Measurements from ENCODE around the gene FERMT3. TPM values are rescaled to one million over a fixed set of nuclear protein-coding genes. Genes with fewer than 3 reads are reported as not detected.

Gene FERMT3
- total and polyA plus RNA-seq, 2 of the 13 experiments (the other 11 are each of a cell fraction or from before 2014, with no cell fraction given), result 0.29 TPM; not detected in 1

DNA sequence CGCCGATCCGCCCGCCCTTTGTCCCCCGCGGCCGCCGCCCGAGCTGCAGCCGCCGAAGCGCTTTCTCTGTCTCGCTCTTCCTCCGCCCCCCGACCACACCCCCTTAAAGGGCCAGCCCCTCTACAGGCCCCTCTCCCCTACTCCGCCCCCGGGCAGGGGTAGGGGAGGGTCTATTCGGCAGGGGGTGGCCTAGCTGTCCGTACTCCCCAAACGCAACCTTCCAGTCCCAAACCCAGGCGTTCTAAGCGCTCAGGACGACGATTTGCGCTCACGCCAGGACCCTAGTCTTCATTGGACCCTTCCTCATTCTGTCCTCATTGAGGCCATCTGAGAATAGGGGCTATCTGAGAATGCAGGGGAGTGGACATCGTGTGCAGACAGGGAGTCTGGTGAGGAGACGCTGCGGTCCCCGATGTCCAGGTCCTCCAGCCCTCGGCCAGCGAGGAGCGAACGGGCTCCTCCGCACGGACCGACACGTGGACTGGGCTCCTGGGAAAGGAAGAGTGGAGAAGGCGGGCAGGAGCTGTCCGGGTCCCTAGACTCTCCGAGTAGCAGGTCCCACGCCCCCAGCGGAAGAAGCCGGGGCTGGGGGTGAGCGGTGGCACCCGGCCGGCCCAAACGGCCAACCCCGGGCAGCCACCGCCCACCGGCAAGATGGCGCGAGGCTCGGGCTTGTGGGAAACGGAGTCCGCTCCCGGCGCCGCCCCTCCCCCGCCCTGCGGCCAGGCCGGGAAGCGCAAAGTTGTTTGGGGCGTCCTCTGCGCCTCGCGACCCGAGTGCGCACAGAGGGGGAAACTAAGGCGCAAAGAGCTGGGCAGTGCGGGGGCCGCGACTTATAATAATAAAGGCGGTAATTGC is 40.6 kb downstream of the FERMT3 start, which contains the start of gene PPP1R14B (continued):
- TF ChIP-seq, protein P1, sequence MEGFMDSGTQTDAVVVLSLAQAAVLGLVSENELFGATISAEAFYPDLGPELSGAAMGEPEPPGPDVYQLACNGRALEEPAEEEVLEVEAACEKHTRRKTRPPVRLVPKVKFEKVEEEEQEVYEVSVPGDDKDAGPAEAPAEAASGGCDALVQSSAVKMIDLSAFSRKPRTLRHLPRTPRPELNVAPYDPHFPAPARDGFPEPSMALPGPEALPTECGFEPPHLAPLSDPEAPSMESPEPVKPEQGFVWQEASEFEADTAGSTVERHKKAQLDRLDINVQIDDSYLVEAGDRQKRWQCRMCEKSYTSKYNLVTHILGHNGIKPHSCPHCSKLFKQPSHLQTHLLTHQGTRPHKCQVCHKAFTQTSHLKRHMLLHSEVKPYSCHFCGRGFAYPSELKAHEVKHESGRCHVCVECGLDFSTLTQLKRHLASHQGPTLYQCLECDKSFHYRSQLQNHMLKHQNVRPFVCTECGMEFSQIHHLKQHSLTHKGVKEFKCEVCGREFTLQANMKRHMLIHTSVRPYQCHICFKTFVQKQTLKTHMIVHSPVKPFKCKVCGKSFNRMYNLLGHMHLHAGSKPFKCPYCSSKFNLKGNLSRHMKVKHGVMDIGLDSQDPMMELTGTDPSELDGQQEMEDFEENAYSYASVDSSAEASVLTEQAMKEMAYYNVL (CRISPR knock-in tag; IDR thresholded peaks at IDR 0.05; ENCODE audit: borderline replicate concordance), result no peak
- TF ChIP-seq, protein P2, sequence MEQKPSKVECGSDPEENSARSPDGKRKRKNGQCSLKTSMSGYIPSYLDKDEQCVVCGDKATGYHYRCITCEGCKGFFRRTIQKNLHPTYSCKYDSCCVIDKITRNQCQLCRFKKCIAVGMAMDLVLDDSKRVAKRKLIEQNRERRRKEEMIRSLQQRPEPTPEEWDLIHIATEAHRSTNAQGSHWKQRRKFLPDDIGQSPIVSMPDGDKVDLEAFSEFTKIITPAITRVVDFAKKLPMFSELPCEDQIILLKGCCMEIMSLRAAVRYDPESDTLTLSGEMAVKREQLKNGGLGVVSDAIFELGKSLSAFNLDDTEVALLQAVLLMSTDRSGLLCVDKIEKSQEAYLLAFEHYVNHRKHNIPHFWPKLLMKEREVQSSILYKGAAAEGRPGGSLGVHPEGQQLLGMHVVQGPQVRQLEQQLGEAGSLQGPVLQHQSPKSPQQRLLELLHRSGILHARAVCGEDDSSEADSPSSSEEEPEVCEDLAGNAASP (CRISPR knock-in tag; IDR thresholded peaks at IDR 0.05; ENCODE audit: borderline replicate concordance), result no peak
- no peak for TF ChIP-seq ZNF124 (CRISPR knock-in tag; IDR thresholded peaks at IDR 0.05)
- TF ChIP-seq SMC3 (IDR thresholded peaks at IDR 0.05; ENCODE audit: low read length), result no peak
- TF ChIP-seq, protein P3, sequence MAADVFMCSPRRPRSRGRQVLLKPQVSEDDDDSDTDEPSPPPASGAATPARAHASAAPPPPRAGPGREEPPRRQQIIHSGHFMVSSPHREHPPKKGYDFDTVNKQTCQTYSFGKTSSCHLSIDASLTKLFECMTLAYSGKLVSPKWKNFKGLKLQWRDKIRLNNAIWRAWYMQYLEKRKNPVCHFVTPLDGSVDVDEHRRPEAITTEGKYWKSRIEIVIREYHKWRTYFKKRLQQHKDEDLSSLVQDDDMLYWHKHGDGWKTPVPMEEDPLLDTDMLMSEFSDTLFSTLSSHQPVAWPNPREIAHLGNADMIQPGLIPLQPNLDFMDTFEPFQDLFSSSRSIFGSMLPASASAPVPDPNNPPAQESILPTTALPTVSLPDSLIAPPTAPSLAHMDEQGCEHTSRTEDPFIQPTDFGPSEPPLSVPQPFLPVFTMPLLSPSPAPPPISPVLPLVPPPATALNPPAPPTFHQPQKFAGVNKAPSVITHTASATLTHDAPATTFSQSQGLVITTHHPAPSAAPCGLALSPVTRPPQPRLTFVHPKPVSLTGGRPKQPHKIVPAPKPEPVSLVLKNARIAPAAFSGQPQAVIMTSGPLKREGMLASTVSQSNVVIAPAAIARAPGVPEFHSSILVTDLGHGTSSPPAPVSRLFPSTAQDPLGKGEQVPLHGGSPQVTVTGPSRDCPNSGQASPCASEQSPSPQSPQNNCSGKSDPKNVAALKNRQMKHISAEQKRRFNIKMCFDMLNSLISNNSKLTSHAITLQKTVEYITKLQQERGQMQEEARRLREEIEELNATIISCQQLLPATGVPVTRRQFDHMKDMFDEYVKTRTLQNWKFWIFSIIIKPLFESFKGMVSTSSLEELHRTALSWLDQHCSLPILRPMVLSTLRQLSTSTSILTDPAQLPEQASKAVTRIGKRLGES (CRISPR knock-in tag; IDR thresholded peaks at IDR 0.05; ENCODE audit: borderline replicate concordance), result no peak
- no peak for TF ChIP-seq ZSCAN9 (CRISPR knock-in tag; IDR thresholded peaks at IDR 0.05; ENCODE audit: borderline replicate concordance)
- TF ChIP-seq, protein P4, sequence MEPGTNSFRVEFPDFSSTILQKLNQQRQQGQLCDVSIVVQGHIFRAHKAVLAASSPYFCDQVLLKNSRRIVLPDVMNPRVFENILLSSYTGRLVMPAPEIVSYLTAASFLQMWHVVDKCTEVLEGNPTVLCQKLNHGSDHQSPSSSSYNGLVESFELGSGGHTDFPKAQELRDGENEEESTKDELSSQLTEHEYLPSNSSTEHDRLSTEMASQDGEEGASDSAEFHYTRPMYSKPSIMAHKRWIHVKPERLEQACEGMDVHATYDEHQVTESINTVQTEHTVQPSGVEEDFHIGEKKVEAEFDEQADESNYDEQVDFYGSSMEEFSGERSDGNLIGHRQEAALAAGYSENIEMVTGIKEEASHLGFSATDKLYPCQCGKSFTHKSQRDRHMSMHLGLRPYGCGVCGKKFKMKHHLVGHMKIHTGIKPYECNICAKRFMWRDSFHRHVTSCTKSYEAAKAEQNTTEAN (CRISPR knock-in tag; conservative IDR thresholded peaks at IDR 0.05), result no peak
- TF ChIP-seq, protein P5, sequence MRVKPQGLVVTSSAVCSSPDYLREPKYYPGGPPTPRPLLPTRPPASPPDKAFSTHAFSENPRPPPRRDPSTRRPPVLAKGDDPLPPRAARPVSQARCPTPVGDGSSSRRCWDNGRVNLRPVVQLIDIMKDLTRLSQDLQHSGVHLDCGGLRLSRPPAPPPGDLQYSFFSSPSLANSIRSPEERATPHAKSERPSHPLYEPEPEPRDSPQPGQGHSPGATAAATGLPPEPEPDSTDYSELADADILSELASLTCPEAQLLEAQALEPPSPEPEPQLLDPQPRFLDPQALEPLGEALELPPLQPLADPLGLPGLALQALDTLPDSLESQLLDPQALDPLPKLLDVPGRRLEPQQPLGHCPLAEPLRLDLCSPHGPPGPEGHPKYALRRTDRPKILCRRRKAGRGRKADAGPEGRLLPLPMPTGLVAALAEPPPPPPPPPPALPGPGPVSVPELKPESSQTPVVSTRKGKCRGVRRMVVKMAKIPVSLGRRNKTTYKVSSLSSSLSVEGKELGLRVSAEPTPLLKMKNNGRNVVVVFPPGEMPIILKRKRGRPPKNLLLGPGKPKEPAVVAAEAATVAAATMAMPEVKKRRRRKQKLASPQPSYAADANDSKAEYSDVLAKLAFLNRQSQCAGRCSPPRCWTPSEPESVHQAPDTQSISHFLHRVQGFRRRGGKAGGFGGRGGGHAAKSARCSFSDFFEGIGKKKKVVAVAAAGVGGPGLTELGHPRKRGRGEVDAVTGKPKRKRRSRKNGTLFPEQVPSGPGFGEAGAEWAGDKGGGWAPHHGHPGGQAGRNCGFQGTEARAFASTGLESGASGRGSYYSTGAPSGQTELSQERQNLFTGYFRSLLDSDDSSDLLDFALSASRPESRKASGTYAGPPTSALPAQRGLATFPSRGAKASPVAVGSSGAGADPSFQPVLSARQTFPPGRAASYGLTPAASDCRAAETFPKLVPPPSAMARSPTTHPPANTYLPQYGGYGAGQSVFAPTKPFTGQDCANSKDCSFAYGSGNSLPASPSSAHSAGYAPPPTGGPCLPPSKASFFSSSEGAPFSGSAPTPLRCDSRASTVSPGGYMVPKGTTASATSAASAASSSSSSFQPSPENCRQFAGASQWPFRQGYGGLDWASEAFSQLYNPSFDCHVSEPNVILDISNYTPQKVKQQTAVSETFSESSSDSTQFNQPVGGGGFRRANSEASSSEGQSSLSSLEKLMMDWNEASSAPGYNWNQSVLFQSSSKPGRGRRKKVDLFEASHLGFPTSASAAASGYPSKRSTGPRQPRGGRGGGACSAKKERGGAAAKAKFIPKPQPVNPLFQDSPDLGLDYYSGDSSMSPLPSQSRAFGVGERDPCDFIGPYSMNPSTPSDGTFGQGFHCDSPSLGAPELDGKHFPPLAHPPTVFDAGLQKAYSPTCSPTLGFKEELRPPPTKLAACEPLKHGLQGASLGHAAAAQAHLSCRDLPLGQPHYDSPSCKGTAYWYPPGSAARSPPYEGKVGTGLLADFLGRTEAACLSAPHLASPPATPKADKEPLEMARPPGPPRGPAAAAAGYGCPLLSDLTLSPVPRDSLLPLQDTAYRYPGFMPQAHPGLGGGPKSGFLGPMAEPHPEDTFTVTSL (CRISPR knock-in tag; IDR thresholded peaks at IDR 0.05; ENCODE audit: borderline replicate concordance), result 0 out of 2 replicates have a peak, but pooled peaks have one; percentile 3
- TF ChIP-seq, protein P6, sequence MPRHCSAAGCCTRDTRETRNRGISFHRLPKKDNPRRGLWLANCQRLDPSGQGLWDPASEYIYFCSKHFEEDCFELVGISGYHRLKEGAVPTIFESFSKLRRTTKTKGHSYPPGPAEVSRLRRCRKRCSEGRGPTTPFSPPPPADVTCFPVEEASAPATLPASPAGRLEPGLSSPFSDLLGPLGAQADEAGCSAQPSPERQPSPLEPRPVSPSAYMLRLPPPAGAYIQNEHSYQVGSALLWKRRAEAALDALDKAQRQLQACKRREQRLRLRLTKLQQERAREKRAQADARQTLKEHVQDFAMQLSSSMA (CRISPR knock-in tag; IDR thresholded peaks at IDR 0.05), result no peak
- TF ChIP-seq, protein P7, sequence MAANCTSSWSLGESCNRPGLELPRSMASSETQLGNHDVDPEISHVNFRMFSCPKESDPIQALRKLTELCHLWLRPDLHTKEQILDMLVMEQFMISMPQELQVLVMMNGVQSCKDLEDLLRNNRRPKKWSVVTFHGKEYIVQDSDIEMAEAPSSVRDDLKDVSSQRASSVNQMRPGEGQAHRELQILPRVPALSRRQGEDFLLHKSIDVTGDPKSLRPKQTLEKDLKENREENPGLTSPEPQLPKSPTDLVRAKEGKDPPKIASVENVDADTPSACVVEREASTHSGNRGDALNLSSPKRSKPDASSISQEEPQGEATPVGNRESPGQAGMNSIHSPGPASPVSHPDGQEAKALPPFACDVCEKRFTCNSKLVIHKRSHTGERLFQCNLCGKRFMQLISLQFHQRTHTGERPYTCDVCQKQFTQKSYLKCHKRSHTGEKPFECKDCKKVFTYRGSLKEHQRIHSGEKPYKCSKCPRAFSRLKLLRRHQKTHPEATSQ (CRISPR knock-in tag; IDR thresholded peaks at IDR 0.05; ENCODE audit: borderline replicate concordance), result no peak
- peak; percentile 77; the same call in 1 of the 2 replicates for TF ChIP-seq MXD4 (CRISPR knock-in tag; IDR thresholded peaks at IDR 0.05)
